WTC11 (cell line): Measurements from ENCODE around the gene M1AP. TPM values are rescaled to one million over a fixed set of nuclear protein-coding genes. Genes with fewer than 3 reads are reported as not detected.

Experiments used
- ATAC-seq: fragments of 200-7000 bp; cut with Tn5 transposase; 2 replicates; pipeline ENCODE4 v1.10.0; 2021; ENCODE audit warnings: mild to moderate bottlenecking, moderate library complexity
- CTCF ChIA-PET: fragments of 300-600 bp; sonication (Branson Sonifier 250); formaldehyde crosslinking; loops from one replicate; lab custom pipeline; 2021; ENCODE audit warnings: antibody characterized with exemption; lab: Charles Lee
- POLR2A ChIA-PET: fragments of 350-600 bp; sonication (Branson Sonifier 250); formaldehyde crosslinking; loops from one replicate; lab custom pipeline; 2021; ENCODE audit warnings: antibody characterized with exemption; lab: Charles Lee
- DNase-seq: peaks from one replicate; pipeline ENCODE4 v3.0.0; 2021; ENCODE audit warnings: low spot score
- H3K27ac Mint-ChIP-seq: 2 replicates; pipeline ENCODE4 v1.8.0; 2021; ENCODE audit warnings: mixed read lengths
- H3K27me3 Mint-ChIP-seq: 2 replicates; pipeline ENCODE4 v1.8.0; 2021; ENCODE audit warnings: low read depth, mild to moderate bottlenecking, moderate library complexity, mixed read lengths
- H3K36me3 Mint-ChIP-seq: 2 replicates; pipeline ENCODE4 v1.8.0; 2021; ENCODE audit warnings: mixed read lengths
- H3K4me1 Mint-ChIP-seq: 2 replicates; pipeline ENCODE4 v1.8.0; 2022; ENCODE audit warnings: mixed read lengths
- H3K4me3 Mint-ChIP-seq: 2 replicates; pipeline ENCODE4 v1.8.0; 2021; ENCODE audit warnings: mild to moderate bottlenecking, moderate library complexity, mixed read lengths
- H3K9me3 Mint-ChIP-seq: 2 replicates; pipeline ENCODE4 v1.8.0; 2021; ENCODE audit warnings: mixed read lengths
- ATF1 ChIP-seq: sonication (generic); formaldehyde crosslinking; IDR thresholded peaks from 2 replicates; pipeline ENCODE4 v1.8.1; 2023; ENCODE audit warnings: mild to moderate bottlenecking, moderate library complexity, missing genetic modification reagents
- ATF3 ChIP-seq: sonication (generic); formaldehyde crosslinking; conservative IDR thresholded peaks from 2 replicates; pipeline ENCODE4 v1.8.1; 2022; ENCODE audit warnings: mild to moderate bottlenecking, missing genetic modification reagents
- CBFB ChIP-seq: sonication (generic); formaldehyde crosslinking; IDR thresholded peaks from 2 replicates; pipeline ENCODE4 v1.8.1; 2022; ENCODE audit warnings: mild to moderate bottlenecking, low read depth, missing genetic modification reagents
- CDX4 ChIP-seq: fragments of 250-450 bp; sonication (Bioruptor Pico); IDR thresholded peaks from 2 replicates; pipeline ENCODE4 v1.9.0; 2021; ENCODE audit warnings: moderate library complexity, mild to moderate bottlenecking, inconsistent platforms, borderline replicate concordance
- CREB1 ChIP-seq: sonication (generic); formaldehyde crosslinking; IDR thresholded peaks from 2 replicates; pipeline ENCODE4 v1.8.0; 2023; ENCODE audit warnings: mild to moderate bottlenecking, missing genetic modification reagents
- GABPB1 ChIP-seq: sonication (generic); formaldehyde crosslinking; IDR thresholded peaks from 2 replicates; pipeline ENCODE4 v1.8.1; 2023; ENCODE audit warnings: mild to moderate bottlenecking, missing genetic modification reagents
- GTF2I ChIP-seq: fragments of 250-450 bp; sonication (Bioruptor Pico); conservative IDR thresholded peaks from 2 replicates; pipeline ENCODE4 v1.4.0; 2021; ENCODE audit warnings: mild to moderate bottlenecking
- MLX ChIP-seq: sonication (generic); formaldehyde crosslinking; IDR thresholded peaks from 2 replicates; pipeline ENCODE4 v1.8.1; 2023; ENCODE audit warnings: mild to moderate bottlenecking, missing genetic modification reagents, moderate library complexity
- MXD4 ChIP-seq: fragments of 250-450 bp; sonication (Bioruptor Pico); IDR thresholded peaks from 2 replicates; pipeline ENCODE4 v1.8.0; 2021; ENCODE audit warnings: mild to moderate bottlenecking, moderate library complexity, borderline replicate concordance
- NFATC4 ChIP-seq: fragments of 250-450 bp; sonication (Bioruptor Pico); IDR thresholded peaks from 2 replicates; pipeline ENCODE4 v1.9.0; 2021; ENCODE audit warnings: mild to moderate bottlenecking
- NFE2L1 ChIP-seq: sonication (generic); formaldehyde crosslinking; IDR thresholded peaks from 2 replicates; pipeline ENCODE4 v1.8.1; 2023; ENCODE audit warnings: missing genetic modification reagents
- PRDM15 ChIP-seq: sonication (generic); formaldehyde crosslinking; IDR thresholded peaks from 2 replicates; pipeline ENCODE4 v1.8.0; 2022; ENCODE audit warnings: missing genetic modification reagents
- SP1 ChIP-seq: sonication (generic); formaldehyde crosslinking; conservative IDR thresholded peaks from 2 replicates; pipeline ENCODE4 v1.8.1; 2022; ENCODE audit warnings: missing genetic modification reagents
- ZNF121 ChIP-seq: sonication (generic); formaldehyde crosslinking; IDR thresholded peaks from 2 replicates; pipeline ENCODE4 v1.8.0; 2023; ENCODE audit warnings: missing genetic modification reagents
- ZNF138 ChIP-seq: sonication (generic); formaldehyde crosslinking; conservative IDR thresholded peaks from 2 replicates; pipeline ENCODE4 v1.8.1; 2022; ENCODE audit warnings: mild to moderate bottlenecking, moderate library complexity, missing genetic modification reagents
- ZNF219 ChIP-seq: sonication (generic); formaldehyde crosslinking; IDR thresholded peaks from 2 replicates; pipeline ENCODE4 v1.8.0; 2023; ENCODE audit warnings: missing genetic modification reagents, mild to moderate bottlenecking, borderline replicate concordance
- ZNF232 ChIP-seq: sonication (generic); formaldehyde crosslinking; IDR thresholded peaks from 2 replicates; pipeline ENCODE4 v1.8.0; 2022; ENCODE audit warnings: mild to moderate bottlenecking, missing genetic modification reagents
- ZNF396 ChIP-seq: fragments of 250-450 bp; sonication (Bioruptor Pico); IDR thresholded peaks from 2 replicates; pipeline ENCODE4 v1.8.0; 2021; ENCODE audit warnings: mild to moderate bottlenecking, moderate library complexity, borderline replicate concordance
- ZNF423 ChIP-seq: fragments of 250-450 bp; sonication (Bioruptor Pico); IDR thresholded peaks from 2 replicates; pipeline ENCODE4 v2.1.2; 2022; ENCODE audit warnings: mild to moderate bottlenecking, moderate library complexity
- total RNA-seq: library from RNA; stranded (reverse); gene quantifications from 3 replicates; pipeline ENCODE4 v1.2.3, GENCODE V29; 2021
- TF ChIP-seq, protein P1 (sequence below): sonication (generic); formaldehyde crosslinking; IDR thresholded peaks from 2 replicates; pipeline ENCODE4 v1.8.0; 2022; ENCODE audit warnings: mild to moderate bottlenecking, missing genetic modification reagents
- TF ChIP-seq, protein P2 (sequence below): sonication (generic); formaldehyde crosslinking; IDR thresholded peaks from 2 replicates; pipeline ENCODE4 v1.8.1; 2022; ENCODE audit warnings: low read depth, mild to moderate bottlenecking, moderate library complexity, missing genetic modification reagents, borderline replicate concordance

The M1AP gene
- total RNA-seq, 1 experiment from 2014 or later, result 5.9 TPM

- no peak for TF ChIP-seq CBFB (CRISPR knock-in tag)
- TF ChIP-seq ZNF232 (CRISPR knock-in tag), result peak; percentile 43; the same call in 1 of the 2 replicates
- no peak for TF ChIP-seq NFE2L1 (CRISPR knock-in tag)
- TF ChIP-seq, protein P1, sequence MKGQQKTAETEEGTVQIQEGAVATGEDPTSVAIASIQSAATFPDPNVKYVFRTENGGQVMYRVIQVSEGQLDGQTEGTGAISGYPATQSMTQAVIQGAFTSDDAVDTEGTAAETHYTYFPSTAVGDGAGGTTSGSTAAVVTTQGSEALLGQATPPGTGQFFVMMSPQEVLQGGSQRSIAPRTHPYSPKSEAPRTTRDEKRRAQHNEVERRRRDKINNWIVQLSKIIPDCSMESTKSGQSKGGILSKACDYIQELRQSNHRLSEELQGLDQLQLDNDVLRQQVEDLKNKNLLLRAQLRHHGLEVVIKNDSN, result peak; percentile 77
Observed at GRCh38 chr2:74548900-74549826, 99.0 kb downstream of the M1AP start (continued).

DNA sequence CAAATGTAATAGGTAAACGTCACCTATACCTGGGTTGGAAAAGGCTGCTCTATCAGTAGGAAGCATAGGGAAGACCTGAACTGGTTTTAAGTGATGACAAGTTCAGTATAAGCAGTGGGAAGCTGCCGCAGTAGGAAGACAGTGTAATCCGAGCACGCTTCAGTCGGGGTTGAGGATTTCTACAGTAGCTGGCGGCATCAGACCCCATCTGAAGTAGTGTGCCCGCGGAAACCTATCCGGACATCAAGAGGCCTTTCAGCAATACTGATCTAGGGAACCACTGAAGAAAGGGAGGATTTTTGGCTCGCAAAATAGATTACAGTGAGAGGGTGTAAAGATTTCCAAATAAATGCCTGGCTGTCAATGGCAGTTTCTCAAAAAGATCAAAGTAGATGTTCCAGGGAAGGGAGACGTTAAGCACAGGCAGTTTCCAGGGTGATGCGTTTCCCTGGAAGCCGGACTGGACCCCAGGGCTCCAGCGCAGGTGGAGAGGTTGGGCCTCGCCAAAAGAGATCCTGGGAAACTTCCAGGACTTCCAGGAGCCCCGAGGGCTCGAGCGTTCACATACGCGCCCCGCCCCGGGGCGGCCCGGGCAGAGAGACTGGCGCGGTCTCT lies 99.7 kb downstream of the M1AP start:
- POLR2A ChIA-PET, result no interaction called here
- DNase-seq (no peak), ATAC-seq (peak; percentile 14; the same call in 1 of the 2 replicates)
- Mint-ChIP-seq H3K4me1 (peaks cover 30% of the 10 kb centered on the region), H3K36me3 (peaks cover 2% of the 10 kb centered on the region; the same call in 1 of the 2 replicates), H3K4me3 (peak overlapping the region; percentile 86), H3K27me3 (peaks cover 71% of the 10 kb centered on the region), H3K27ac (peak overlapping the region; percentile 30; the same call in 1 of the 2 replicates), H3K9me3 (no peaks in the 10 kb centered on the region)
- CTCF ChIA-PET, result interaction anchor here (0.7 to 1.3 kb wide), 4 partner anchors 26 to 65 kb away, joined by 3 to 4 read pairs (median 3); partner anchors contain the start of gene TTC31
- TF ChIP-seq CDX4 (CRISPR knock-in tag) (no peak), GABPB1 (CRISPR knock-in tag) (no peak), PRDM15 (CRISPR knock-in tag) (peak; percentile 88), ZNF121 (CRISPR knock-in tag) (no peak), MXD4 (CRISPR knock-in tag) (no peak)

DNA sequence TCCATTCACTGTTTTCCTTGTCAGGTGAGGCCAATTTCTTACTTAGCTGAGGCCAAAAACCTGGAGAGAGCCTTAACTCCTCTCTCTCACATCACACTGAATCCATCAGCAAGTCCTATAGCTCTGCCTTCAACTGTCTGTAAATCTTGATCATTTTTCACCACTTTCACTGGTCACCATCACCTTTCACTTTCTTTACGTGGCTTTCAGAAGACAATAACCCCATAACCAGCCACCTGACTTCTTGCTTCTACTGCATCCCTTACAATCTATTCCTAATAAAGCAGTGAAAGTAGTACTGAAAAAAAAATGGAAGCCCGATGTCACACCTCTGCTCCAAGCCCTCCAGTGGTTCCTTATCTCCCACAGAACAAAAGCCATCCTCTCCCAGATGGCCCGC lies 102.1 kb downstream of the M1AP start:
- Mint-ChIP-seq H3K4me1 (peaks cover 19% of the 10 kb centered on the region), H3K4me3 (no peak overlapping the region), H3K27ac (no peak overlapping the region), H3K36me3 (peaks cover 2% of the 10 kb centered on the region; the same call in 1 of the 2 replicates), H3K27me3 (peaks cover 50% of the 10 kb centered on the region), H3K9me3 (no peaks in the 10 kb centered on the region)
- no peak for TF ChIP-seq GTF2I (CRISPR knock-in tag)
- TF ChIP-seq SP1 (CRISPR knock-in tag), result no peak
- TF ChIP-seq ZNF219 (CRISPR knock-in tag), result no peak
- TF ChIP-seq MXD4 (CRISPR knock-in tag), result no peak
- TF ChIP-seq ATF3, result no peak
- no peak for TF ChIP-seq ZNF423 (CRISPR knock-in tag)
- no peak for TF ChIP-seq ZNF396 (CRISPR knock-in tag)
- TF ChIP-seq ATF1, result no peak
- TF ChIP-seq ZNF121 (CRISPR knock-in tag), result no peak
- TF ChIP-seq NFE2L1 (CRISPR knock-in tag), result no peak
- TF ChIP-seq CREB1 (CRISPR knock-in tag), result no peak
- TF ChIP-seq NFATC4, result no peak
- no peak for TF ChIP-seq ZNF138
- no peak for TF ChIP-seq MLX (CRISPR knock-in tag)
- TF ChIP-seq, protein P2, sequence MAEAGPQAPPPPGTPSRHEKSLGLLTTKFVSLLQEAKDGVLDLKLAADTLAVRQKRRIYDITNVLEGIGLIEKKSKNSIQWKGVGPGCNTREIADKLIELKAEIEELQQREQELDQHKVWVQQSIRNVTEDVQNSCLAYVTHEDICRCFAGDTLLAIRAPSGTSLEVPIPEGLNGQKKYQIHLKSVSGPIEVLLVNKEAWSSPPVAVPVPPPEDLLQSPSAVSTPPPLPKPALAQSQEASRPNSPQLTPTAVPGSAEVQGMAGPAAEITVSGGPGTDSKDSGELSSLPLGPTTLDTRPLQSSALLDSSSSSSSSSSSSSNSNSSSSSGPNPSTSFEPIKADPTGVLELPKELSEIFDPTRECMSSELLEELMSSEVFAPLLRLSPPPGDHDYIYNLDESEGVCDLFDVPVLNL, result no peak
- POLR2A ChIA-PET, result no interaction called here
- ATAC-seq (no peak), DNase-seq (no peak)
- CTCF ChIA-PET, result no interaction called here
